HEK293 (cell line): ENCODE data around the gene SOHLH2.
A peak's percentile ranks its signal among the peaks of the same experiment; 100 is the strongest.

Source experiments
- FEZF1 ChIP-seq: fragments of 450-650 bp; formaldehyde crosslinking; IDR thresholded peaks from 2 replicates; pipeline ENCODE4 v1.5.1; 2016; ENCODE audit warnings: missing biosample characterization, missing genetic modification characterization
- GLIS1 ChIP-seq: fragments of 450-650 bp; formaldehyde crosslinking; IDR thresholded peaks from 2 replicates; pipeline ENCODE4 v1.5.1; 2016; ENCODE audit warnings: missing biosample characterization, missing genetic modification characterization
- HOXD13 ChIP-seq: sonication (generic); formaldehyde crosslinking; IDR thresholded peaks from 2 replicates; pipeline ENCODE4 v1.8.0; 2022; ENCODE audit warnings: missing genetic modification reagents, borderline replicate concordance
- IKZF3 ChIP-seq: fragments of 450-650 bp; IDR thresholded peaks from 2 replicates; pipeline ENCODE4 v1.5.0; 2018; ENCODE audit warnings: missing biosample characterization, mild to moderate bottlenecking, missing genetic modification characterization, moderate library complexity
- OSR2 ChIP-seq: fragments of 450-650 bp; formaldehyde crosslinking; IDR thresholded peaks from 2 replicates; pipeline ENCODE4 v1.5.1; 2016; ENCODE audit warnings: missing biosample characterization, missing genetic modification characterization
- PATZ1 ChIP-seq: fragments of 450-650 bp; formaldehyde crosslinking; IDR thresholded peaks from 2 replicates; pipeline ENCODE4 v1.5.1; 2016; ENCODE audit warnings: missing biosample characterization, missing genetic modification characterization
- PRDM10 ChIP-seq: fragments of 450-650 bp; formaldehyde crosslinking; IDR thresholded peaks from 2 replicates; pipeline ENCODE4 v1.5.1; 2016; ENCODE audit warnings: missing biosample characterization, missing genetic modification characterization
- SCRT1 ChIP-seq: fragments of 450-650 bp; formaldehyde crosslinking; IDR thresholded peaks from 2 replicates; pipeline ENCODE4 v1.5.1; 2016; ENCODE audit warnings: missing biosample characterization, missing genetic modification characterization, borderline replicate concordance
- TRIM28 ChIP-seq: IDR thresholded peaks from 2 replicates; pipeline ENCODE4 v1.6.1; 2011; ENCODE audit warnings: low read length, control low read depth, borderline replicate concordance
- ZBTB17 ChIP-seq: fragments of 450-650 bp; formaldehyde crosslinking; IDR thresholded peaks from 2 replicates; pipeline ENCODE4 v1.5.1; 2016; ENCODE audit warnings: missing biosample characterization, missing genetic modification characterization
- ZBTB49 ChIP-seq: fragments of 450-650 bp; formaldehyde crosslinking; IDR thresholded peaks from 2 replicates; pipeline ENCODE4 v1.5.1; 2016; ENCODE audit warnings: missing biosample characterization, missing genetic modification characterization, low read depth
- ZBTB8A ChIP-seq: fragments of 450-650 bp; formaldehyde crosslinking; IDR thresholded peaks from 2 replicates; pipeline ENCODE4 v1.5.1; 2016; ENCODE audit warnings: missing biosample characterization, missing genetic modification characterization
- ZFP37 ChIP-seq: fragments of 450-650 bp; formaldehyde crosslinking; IDR thresholded peaks from 2 replicates; pipeline ENCODE4 v1.5.1; 2016; ENCODE audit warnings: missing biosample characterization, missing genetic modification characterization
- ZFP41 ChIP-seq: fragments of 450-650 bp; formaldehyde crosslinking; IDR thresholded peaks from 2 replicates; pipeline ENCODE4 v1.5.1; 2016; ENCODE audit warnings: missing biosample characterization, missing genetic modification characterization, borderline replicate concordance
- ZNF10 ChIP-seq: fragments of 450-650 bp; formaldehyde crosslinking; IDR thresholded peaks from 2 replicates; pipeline ENCODE4 v1.5.1; 2017; ENCODE audit warnings: missing biosample characterization, missing genetic modification characterization
- ZNF140 ChIP-seq: fragments of 450-650 bp; formaldehyde crosslinking; IDR thresholded peaks from 2 replicates; pipeline ENCODE4 v1.5.1; 2016; ENCODE audit warnings: missing biosample characterization, missing genetic modification characterization
- ZNF324 ChIP-seq: fragments of 450-650 bp; formaldehyde crosslinking; IDR thresholded peaks from 2 replicates; pipeline ENCODE4 v1.5.1; 2016; ENCODE audit warnings: missing biosample characterization, missing genetic modification characterization
- ZNF423 ChIP-seq: fragments of 450-650 bp; formaldehyde crosslinking; IDR thresholded peaks from 2 replicates; pipeline ENCODE4 v1.5.1; 2016; ENCODE audit warnings: missing biosample characterization, missing genetic modification characterization
- ZNF473 ChIP-seq: fragments of 450-650 bp; formaldehyde crosslinking; IDR thresholded peaks from 2 replicates; pipeline ENCODE4 v1.5.1; 2017; ENCODE audit warnings: missing biosample characterization, missing genetic modification characterization
- ZNF501 ChIP-seq: fragments of 450-650 bp; formaldehyde crosslinking; IDR thresholded peaks from 2 replicates; pipeline ENCODE4 v1.5.1; 2016; ENCODE audit warnings: missing biosample characterization, missing genetic modification characterization
- ZNF544 ChIP-seq: fragments of 450-650 bp; formaldehyde crosslinking; IDR thresholded peaks from 2 replicates; pipeline ENCODE4 v1.5.0; 2017; ENCODE audit warnings: missing biosample characterization, missing genetic modification characterization
- ZNF555 ChIP-seq: fragments of 450-650 bp; formaldehyde crosslinking; conservative IDR thresholded peaks from 2 replicates; pipeline ENCODE4 v1.5.1; 2017; ENCODE audit warnings: missing biosample characterization, mild to moderate bottlenecking, missing genetic modification characterization, inconsistent platforms
- ZNF561 ChIP-seq: fragments of 450-650 bp; IDR thresholded peaks from 2 replicates; pipeline ENCODE4 v1.5.1; 2018; ENCODE audit warnings: missing biosample characterization, missing genetic modification characterization, borderline replicate concordance
- ZNF610 ChIP-seq: fragments of 450-650 bp; formaldehyde crosslinking; IDR thresholded peaks from 2 replicates; pipeline ENCODE4 v1.5.1; 2016; ENCODE audit warnings: missing biosample characterization, missing genetic modification characterization, borderline replicate concordance
- ZNF623 ChIP-seq: fragments of 450-650 bp; formaldehyde crosslinking; IDR thresholded peaks from 2 replicates; pipeline ENCODE4 v1.5.1; 2016; ENCODE audit warnings: missing biosample characterization, missing genetic modification characterization
- ZNF629 ChIP-seq: fragments of 450-650 bp; formaldehyde crosslinking; IDR thresholded peaks from 2 replicates; pipeline ENCODE4 v1.5.1; 2017; ENCODE audit warnings: missing biosample characterization, missing genetic modification characterization
- ZNF639 ChIP-seq: fragments of 450-650 bp; formaldehyde crosslinking; IDR thresholded peaks from 2 replicates; pipeline ENCODE4 v1.5.1; 2016; ENCODE audit warnings: missing biosample characterization, missing genetic modification characterization

SOHLH2 gene

GRCh38 chr13:36163809-36164308, 50.5 kb downstream of the SOHLH2 start (continued):
- 0 out of 2 replicates have a peak, but pooled peaks have one; percentile 21 for TF ChIP-seq PRDM10
- peak; percentile 63; the same call in 1 of the 2 replicates for TF ChIP-seq ZNF10 (tag by site-specific recombination)
- no peak for TF ChIP-seq ZNF623 (tag by site-specific recombination)
- no peak for TF ChIP-seq HOXD13 (CRISPR knock-in tag)
- peak; percentile 79 for TF ChIP-seq PATZ1 (tag by site-specific recombination)
- TF ChIP-seq GLIS1 (tag by site-specific recombination) = peak; percentile 93
- TF ChIP-seq ZFP37 = peak; percentile 78; the same call in 1 of the 2 replicates
- no peak for TF ChIP-seq ZNF544 (tag by site-specific recombination)
- peak; percentile 72 for TF ChIP-seq ZBTB17 (tag by site-specific recombination)
- no peak for TF ChIP-seq ZBTB49 (tag by site-specific recombination)
- peak; percentile 39; the same call in 1 of the 2 replicates for TF ChIP-seq SCRT1 (tag by site-specific recombination)
- TF ChIP-seq ZNF639 (tag by site-specific recombination) = 0 out of 2 replicates have a peak, but pooled peaks have one; percentile 26
- peak; percentile 72; the same call in 1 of the 2 replicates for TF ChIP-seq ZNF610 (tag by site-specific recombination)
- TF ChIP-seq OSR2 (tag by site-specific recombination) = peak; percentile 88
- TF ChIP-seq ZNF629 (tag by site-specific recombination) = peak; percentile 77
- peak; percentile 87 for TF ChIP-seq ZNF501 (tag by site-specific recombination)
- 0 out of 2 replicates have a peak, but pooled peaks have one; percentile 22 for TF ChIP-seq ZBTB8A (tag by site-specific recombination)
- TF ChIP-seq FEZF1 = peak; percentile 96
- TF ChIP-seq ZNF561 = peak; percentile 94
- TF ChIP-seq ZNF140 (tag by site-specific recombination) = no peak
- peak; percentile 33; the same call in 1 of the 2 replicates for TF ChIP-seq TRIM28
- TF ChIP-seq ZNF423 = peak; percentile 69
- TF ChIP-seq IKZF3 = peak; percentile 85
- TF ChIP-seq ZNF324 (tag by site-specific recombination) = 0 out of 2 replicates have a peak, but pooled peaks have one; percentile 66
- TF ChIP-seq ZNF555 (tag by site-specific recombination) = no peak
- TF ChIP-seq ZNF473 (tag by site-specific recombination) = no peak
- TF ChIP-seq ZFP41 = no peak
